GM19240 (cell line): ENCODE measurements around the gene OR10H4.
"Not testable (repeated sequence)": the region's sequence is repeated elsewhere in the genome, so short reads cannot be mapped to it uniquely, and the experiment has no call there.

Experiments
- DNase-seq: peaks from one replicate; pipeline ENCODE4 v3.0.0; 2011; ENCODE audit warnings: low spot score; ENCODE audit not compliant: insufficient read length

OR10H4 gene

GRCh38 chr19:15937771-15938170 lies 11.0 kb upstream of the OR10H4 start:
- DNase-seq = no peak

- DNase-seq = no peak
Observed at GRCh38 chr19:15944401-15944800, 4.4 kb upstream of the OR10H4 start.

GRCh38 chr19:15945301-15945700 lies 3.5 kb upstream of the OR10H4 start:
- DNase-seq = no peak

GRCh38 chr19:15954820-15955219 lies 6.0 kb downstream of the OR10H4 start:
- DNase-seq = no peak

- no peak for DNase-seq
Observed at GRCh38 chr19:15962319-15962718, 13.5 kb downstream of the OR10H4 start.

GRCh38 chr19:15964231-15964630 lies 15.4 kb downstream of the OR10H4 start:
- no peak for DNase-seq

GRCh38 chr19:15971224-15971780 lies 22.5 kb downstream of the OR10H4 start:
- no peak for DNase-seq

GRCh38 chr19:15972043-15972442 lies 23.2 kb downstream of the OR10H4 start:
- not testable (repeated sequence) for DNase-seq

GRCh38 chr19:15974856-15975255 lies 26.0 kb downstream of the OR10H4 start:
- DNase-seq = no peak

- no peak for DNase-seq
Observed at GRCh38 chr19:15976836-15977689, 28.3 kb downstream of the OR10H4 start.

GRCh38 chr19:15977690-15978089 lies 28.9 kb downstream of the OR10H4 start:
- no peak for DNase-seq

- DNase-seq = no peak
Observed at GRCh38 chr19:15979293-15979692, 30.5 kb downstream of the OR10H4 start.

- not testable (repeated sequence) for DNase-seq
Observed at GRCh38 chr19:15985831-15986230, 37.0 kb downstream of the OR10H4 start.

GRCh38 chr19:15986701-15987100 lies 37.9 kb downstream of the OR10H4 start:
- no peak for DNase-seq

GRCh38 chr19:15989889-15990288 lies 41.1 kb downstream of the OR10H4 start:
- no peak for DNase-seq

GRCh38 chr19:15991602-15992001 lies 42.8 kb downstream of the OR10H4 start:
- no peak for DNase-seq

GRCh38 chr19:15992014-15992413 lies 43.2 kb downstream of the OR10H4 start:
- no peak for DNase-seq

GRCh38 chr19:15995536-15995935 lies 46.7 kb downstream of the OR10H4 start:
- no peak for DNase-seq

GRCh38 chr19:15998166-15998565 lies 49.4 kb downstream of the OR10H4 start:
- DNase-seq = no peak
